ENCODE measurements around the gene AOAH. TPM values are rescaled to one million over a fixed set of nuclear protein-coding genes. Genes with fewer than 3 reads are reported as not detected.

The AOAH gene
- total RNA-seq, 1 experiment from 2014 or later: 0.39 TPM

DNA sequence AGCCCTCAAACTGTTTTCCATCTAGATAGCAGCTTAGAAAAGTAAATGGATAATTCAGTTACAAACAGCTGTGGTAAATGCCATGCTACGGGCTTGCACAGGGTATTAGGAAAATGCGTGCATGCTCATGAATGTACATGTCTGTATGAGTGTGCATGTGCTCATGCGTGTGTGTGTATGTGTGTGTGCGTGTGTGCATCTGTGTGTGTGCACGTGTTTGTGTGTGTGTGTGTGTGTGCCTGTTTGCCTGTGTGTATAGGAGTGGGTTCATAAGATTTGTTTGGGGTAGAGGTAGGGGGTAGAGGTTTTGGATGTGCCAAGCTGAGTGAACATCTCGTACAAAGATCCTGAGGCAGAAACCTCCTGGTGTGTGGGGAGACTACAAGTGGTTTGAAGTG, 52.9 kb downstream of the AOAH start:
- Mint-ChIP-seq H3K27ac (no peak overlapping the region), H3K4me3 (no peak overlapping the region), H3K27me3 (ENCODE audit: low read depth) (no peaks in the 10 kb centered on the region), H3K36me3 (ENCODE audit: insufficient read depth in 1 of 3, low read depth in 3 of 3) (no peaks in the 10 kb centered on the region; a peak in 1 of 7 replicates), H3K4me1 (peaks cover 8 to 10% of the 10 kb centered on the region in 2 experiments), H3K9me3 (no peaks in the 10 kb centered on the region)
- no peak overlapping the region for H2BK120ac ChIP-seq (ENCODE audit: low read depth, low read length, poor library complexity, severe bottlenecking)
- no peak overlapping the region for H3K4me2 ChIP-seq (ENCODE audit: insufficient read depth, insufficient read length, low read length)
- H3K4me1 ChIP-seq (ENCODE audit: insufficient read depth, low read length): no peaks in the 10 kb centered on the region
- no peak overlapping the region for H2BK12ac ChIP-seq (ENCODE audit: insufficient read length, low read depth, low read length)
- DNase-seq: no peak
- no peak overlapping the region for H2BK5ac ChIP-seq (ENCODE audit: insufficient read length, low read length)
- H3K4ac ChIP-seq (ENCODE audit: low read depth, low read length): no peak overlapping the region
- no peaks in the 10 kb centered on the region for H3K23me2 ChIP-seq (ENCODE audit: insufficient read length, low read depth, low read length, poor library complexity, severe bottlenecking)
- no peak overlapping the region for H3K27ac ChIP-seq (ENCODE audit: insufficient read length, low read depth, low read length)
- H3K14ac ChIP-seq (ENCODE audit: insufficient read depth, low read length): no peak overlapping the region
- H2AFZ ChIP-seq (ENCODE audit: low read length): no peak overlapping the region
- no peak overlapping the region for H3T11ph ChIP-seq (ENCODE audit: low read length)
- no CpG with 5 or more reads among the region's 6 CpGs for WGBS (ENCODE audit: extremely low coverage, insufficient read length, low lambda C conversion rate)
- no peak overlapping the region for H2BK15ac ChIP-seq (ENCODE audit: low read depth, low read length)
- H2AK5ac ChIP-seq (ENCODE audit: insufficient read length, low read length): no peak overlapping the region
- H3K56ac ChIP-seq (ENCODE audit: insufficient read length, low read depth, low read length): no peak overlapping the region
- H4K8ac ChIP-seq (replicated peaks; ENCODE audit: insufficient read length, low read depth, low read length): no peak overlapping the region
- no peak overlapping the region for H4K91ac ChIP-seq (ENCODE audit: insufficient read length, low read depth, low read length)
- H3K27me3 ChIP-seq (ENCODE audit: insufficient read depth, low read length): no peaks in the 10 kb centered on the region
- no peak overlapping the region for H3K18ac ChIP-seq (ENCODE audit: insufficient read length, low read depth, low read length)
- no peak overlapping the region for H2BK20ac ChIP-seq (ENCODE audit: low read depth, low read length, poor library complexity, severe bottlenecking)
- no peak for TF ChIP-seq CTCF (conservative IDR thresholded peaks at IDR 0.05)
- no peaks in the 10 kb centered on the region for H3K9me3 ChIP-seq (ENCODE audit: control insufficient read depth, low read depth, low read length)
- H3K79me1 ChIP-seq (ENCODE audit: insufficient read depth, low read depth, low read length, poor library complexity, severe bottlenecking): no peaks in the 10 kb centered on the region
- H3K9ac ChIP-seq (ENCODE audit: extremely low read depth, insufficient read length, low read length): no peak overlapping the region
- no peak overlapping the region for H4K5ac ChIP-seq (ENCODE audit: insufficient read length, low read depth, low read length)
- no peaks in the 10 kb centered on the region for H4K20me1 ChIP-seq (ENCODE audit: control insufficient read depth, insufficient read depth, insufficient read length)
- no peak overlapping the region for H3K23ac ChIP-seq (ENCODE audit: insufficient read length, low read depth, low read length)
- no peaks in the 10 kb centered on the region for H3K79me2 ChIP-seq (ENCODE audit: insufficient read depth, low read length)

Measured in H9 (cell line).